Urinary bladder (tissue), 4 donors: ENCODE measurements around the gene WASF3. TPM values are rescaled to one million over a fixed set of nuclear protein-coding genes. Genes with fewer than 3 reads are reported as not detected.

Experiments used
- DNase-seq: peaks from one replicate; pipeline ENCODE4 v3.0.0-alpha.2; 2015; ENCODE audit errors: extremely low spot score
- H3K27ac ChIP-seq: one replicate; pipeline ENCODE4 v1.5.1; 2013; ENCODE audit warnings: low read depth, mild to moderate bottlenecking, moderate library complexity
- H3K36me3 ChIP-seq: one replicate; pipeline ENCODE4 v1.6.1; 2013; ENCODE audit warnings: mild to moderate bottlenecking, moderate library complexity; ENCODE audit not compliant: insufficient read depth
- H3K4me1 ChIP-seq: one replicate; pipeline ENCODE4 v1.6.1; 2013; ENCODE audit warnings: mild to moderate bottlenecking, moderate library complexity; ENCODE audit not compliant: insufficient read depth
- H3K4me3 ChIP-seq: one replicate; pipeline ENCODE4 v1.5.1; 2013; ENCODE audit warnings: low read depth, low read length
- WGBS: extraction: QIAGEN DNeasy Blood & Tissue Kit; methylation state at CpG from one replicate; pipeline ENCODE4 v1.1.7; 2013; 5-methylcytosine and 5-hydroxymethylcytosine counted together
- polyA plus RNA-seq: library from polyadenylated mRNA; stranded (reverse); fragments of 200-250 nt; gene quantifications from one replicate; pipeline ENCODE4 v1.2.3, GENCODE V29; 2013
- total RNA-seq: library from RNA; depleted of rRNA; stranded (reverse); fragments of >200 nt; gene quantifications from one replicate; pipeline ENCODE4 v1.2.3, GENCODE V29; 2014
- donor health status: healthy with polysubstance abuse.
- donor health status: healthy.

The WASF3 gene
- total and polyA plus RNA-seq, 2 donors = 9.0 to 13.6 TPM

GRCh38 chr13:26677156-26677555 lies 119.7 kb downstream of the WASF3 start:
- Histone ChIP-seq H3K36me3 (peaks cover 3% of the 10 kb centered on the region), H3K4me3 (no peak overlapping the region), H3K4me1 (no peaks in the 10 kb centered on the region), H3K27ac (no peak overlapping the region)
- WGBS = 79% methylated on average over 4 of the region's 4 CpGs
- no peak for DNase-seq

- Histone ChIP-seq H3K4me1 (no peaks in the 10 kb centered on the region), H3K27ac (no peak overlapping the region), H3K4me3 (no peak overlapping the region), H3K36me3 (peaks cover 3% of the 10 kb centered on the region)
- no peak for DNase-seq
- WGBS = 94% methylated on average over 5 of the region's 5 CpGs
These were observed 120.8 kb downstream of the WASF3 start for GRCh38 chr13:26678330-26678729.

- H3K36me3 ChIP-seq = peaks cover 3% of the 10 kb centered on the region
- WGBS = 77% methylated on average over 17 of the region's 17 CpGs
- H3K27ac ChIP-seq = no peak overlapping the region
- no peak overlapping the region for H3K4me3 ChIP-seq
- no peaks in the 10 kb centered on the region for H3K4me1 ChIP-seq
- DNase-seq = no peak
These were observed 121.3 kb downstream of the WASF3 start for GRCh38 chr13:26678796-26679195.

- peaks cover 3% of the 10 kb centered on the region for H3K36me3 ChIP-seq
- WGBS = 90% methylated on average over 5 of the region's 5 CpGs
- DNase-seq = no peak
- H3K27ac ChIP-seq = no peak overlapping the region
- no peak overlapping the region for H3K4me3 ChIP-seq
- no peaks in the 10 kb centered on the region for H3K4me1 ChIP-seq
These were observed 122.1 kb downstream of the WASF3 start for GRCh38 chr13:26679411-26680122.

- no peak overlapping the region for H3K4me3 ChIP-seq
- no peaks in the 10 kb centered on the region for H3K4me1 ChIP-seq
- WGBS = 70% methylated on average over 9 of the region's 9 CpGs
- peaks cover 3% of the 10 kb centered on the region for H3K36me3 ChIP-seq
- H3K27ac ChIP-seq = no peak overlapping the region
- DNase-seq = no peak
These were observed 122.6 kb downstream of the WASF3 start for GRCh38 chr13:26680123-26680450.

- Histone ChIP-seq H3K36me3 (peaks cover 3% of the 10 kb centered on the region), H3K4me3 (no peak overlapping the region), H3K27ac (no peak overlapping the region), H3K4me1 (no peaks in the 10 kb centered on the region)
- 72% methylated on average over 5 of the region's 5 CpGs for WGBS
- DNase-seq = no peak
These were observed 123.1 kb downstream of the WASF3 start for GRCh38 chr13:26680572-26680971.

- H3K4me3 ChIP-seq = no peak overlapping the region
- DNase-seq = no peak
- H3K27ac ChIP-seq = no peak overlapping the region
- peaks cover 3% of the 10 kb centered on the region for H3K36me3 ChIP-seq
- no peaks in the 10 kb centered on the region for H3K4me1 ChIP-seq
- WGBS = 87% methylated on average over 15 of the region's 15 CpGs
These were observed 123.6 kb downstream of the WASF3 start for GRCh38 chr13:26681036-26681435.

GRCh38 chr13:26682606-26683005 lies 125.1 kb downstream of the WASF3 start:
- no peak for DNase-seq

GRCh38 chr13:26685606-26686005 lies 128.1 kb downstream of the WASF3 start:
- WGBS = 94% methylated on average over 22 of the region's 22 CpGs
- Histone ChIP-seq H3K36me3 (peaks cover 5% of the 10 kb centered on the region), H3K4me1 (no peaks in the 10 kb centered on the region), H3K4me3 (no peak overlapping the region), H3K27ac (no peak overlapping the region)
- DNase-seq = no peak

More at GRCh38 chr13:26682606-26683005, 125.1 kb downstream of the WASF3 start:
- WGBS = 97% methylated on average over 19 of the region's 19 CpGs
- peaks cover 3% of the 10 kb centered on the region for H3K36me3 ChIP-seq
- H3K27ac ChIP-seq = no peak overlapping the region
- H3K4me3 ChIP-seq = no peak overlapping the region
- no peaks in the 10 kb centered on the region for H3K4me1 ChIP-seq

- DNase-seq = no peak
- H3K4me1 ChIP-seq = no peaks in the 10 kb centered on the region
- 99% methylated on average over 2 of the region's 2 CpGs for WGBS
- H3K36me3 ChIP-seq = peaks cover 5% of the 10 kb centered on the region
- H3K4me3 ChIP-seq = no peak overlapping the region
- H3K27ac ChIP-seq = no peak overlapping the region
These were observed 128.8 kb downstream of the WASF3 start for GRCh38 chr13:26686285-26686684.

- no peak overlapping the region for H3K27ac ChIP-seq
- no peak overlapping the region for H3K4me3 ChIP-seq
- no peaks in the 10 kb centered on the region for H3K4me1 ChIP-seq
- 82% methylated on average over 8 of the region's 8 CpGs for WGBS
- peaks cover 2% of the 10 kb centered on the region for H3K36me3 ChIP-seq
- no peak for DNase-seq
These were observed 130.8 kb downstream of the WASF3 start for GRCh38 chr13:26688286-26688685.

GRCh38 chr13:26688980-26689379 lies 131.5 kb downstream of the WASF3 start:
- Histone ChIP-seq H3K4me3 (no peak overlapping the region), H3K36me3 (peaks cover 2% of the 10 kb centered on the region), H3K4me1 (no peaks in the 10 kb centered on the region), H3K27ac (no peak overlapping the region)
- 94% methylated on average over 4 of the region's 4 CpGs for WGBS
- DNase-seq = no peak

GRCh38 chr13:26693749-26694463 lies 136.4 kb downstream of the WASF3 start:
- H3K36me3 ChIP-seq = peaks cover 2% of the 10 kb centered on the region
- H3K4me1 ChIP-seq = no peaks in the 10 kb centered on the region
- no peak overlapping the region for H3K4me3 ChIP-seq
- no peak overlapping the region for H3K27ac ChIP-seq
- no peak for DNase-seq
- 88% methylated on average over 10 of the region's 10 CpGs for WGBS

GRCh38 chr13:26694609-26695359 lies 137.3 kb downstream of the WASF3 start:
- WGBS = 84% methylated on average over 19 of the region's 19 CpGs
- no peaks in the 10 kb centered on the region for H3K36me3 ChIP-seq
- no peaks in the 10 kb centered on the region for H3K4me1 ChIP-seq
- no peak overlapping the region for H3K4me3 ChIP-seq
- DNase-seq = no peak
- no peak overlapping the region for H3K27ac ChIP-seq
